HG03575 (cell line): ENCODE measurements around the gene IFT20.
"Not testable (repeated sequence)": the region's sequence is repeated elsewhere in the genome, so short reads cannot be mapped to it uniquely, and the experiment has no call there.

Experiments
- ATAC-seq: cut with Tn5 transposase; IDR thresholded peaks from one replicate; pipeline ENCODE4 v1.9.1; 2021; ENCODE audit not compliant: unreplicated experiment, insufficient number of reproducible peaks, low FRiP score; ENCODE audit errors: extremely low read depth

The IFT20 gene

DNA sequence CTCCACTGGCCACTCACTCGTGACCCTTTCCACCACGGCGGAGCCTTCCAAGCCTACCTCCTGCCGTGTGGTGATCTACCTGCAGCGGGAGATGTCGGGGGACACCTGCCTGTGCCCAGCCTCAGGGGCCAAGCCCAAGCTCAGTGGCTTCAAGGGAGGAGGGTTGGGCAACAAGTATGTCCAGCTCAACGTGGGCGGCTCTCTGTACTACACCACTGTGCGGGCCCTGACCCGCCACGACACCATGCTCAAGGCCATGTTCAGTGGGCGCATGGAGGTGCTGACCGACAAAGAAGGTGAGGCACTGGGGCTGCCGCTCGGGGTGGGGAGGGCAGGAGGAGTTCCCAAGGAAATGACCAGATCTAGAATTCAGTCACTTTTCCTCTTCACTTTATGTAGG is 4.2 kb upstream of the IFT20 start:
- no peak for ATAC-seq

DNA sequence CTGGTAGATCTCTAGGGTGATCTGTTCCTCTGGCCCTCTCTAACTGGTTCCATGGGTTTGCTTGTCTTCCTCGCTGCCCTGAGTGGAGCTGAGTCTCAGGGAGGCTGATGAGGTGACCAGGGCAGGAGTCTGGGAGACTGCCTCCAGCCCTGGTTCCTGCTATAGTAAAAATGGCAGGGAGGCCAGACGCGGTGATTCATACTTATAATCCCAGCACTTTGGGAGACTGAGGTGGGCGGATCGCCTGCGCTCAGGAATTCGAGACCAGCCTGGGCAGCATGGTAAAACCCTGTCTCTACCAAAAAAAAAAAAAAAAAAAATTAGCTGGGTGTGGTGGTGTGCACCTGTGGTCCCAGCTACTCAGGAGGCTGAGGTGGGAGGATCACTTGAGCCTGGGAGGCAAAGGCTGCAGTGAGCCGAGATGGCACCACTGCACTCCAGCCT is 3.5 kb upstream of the IFT20 start:
- not testable (repeated sequence) for ATAC-seq

DNA sequence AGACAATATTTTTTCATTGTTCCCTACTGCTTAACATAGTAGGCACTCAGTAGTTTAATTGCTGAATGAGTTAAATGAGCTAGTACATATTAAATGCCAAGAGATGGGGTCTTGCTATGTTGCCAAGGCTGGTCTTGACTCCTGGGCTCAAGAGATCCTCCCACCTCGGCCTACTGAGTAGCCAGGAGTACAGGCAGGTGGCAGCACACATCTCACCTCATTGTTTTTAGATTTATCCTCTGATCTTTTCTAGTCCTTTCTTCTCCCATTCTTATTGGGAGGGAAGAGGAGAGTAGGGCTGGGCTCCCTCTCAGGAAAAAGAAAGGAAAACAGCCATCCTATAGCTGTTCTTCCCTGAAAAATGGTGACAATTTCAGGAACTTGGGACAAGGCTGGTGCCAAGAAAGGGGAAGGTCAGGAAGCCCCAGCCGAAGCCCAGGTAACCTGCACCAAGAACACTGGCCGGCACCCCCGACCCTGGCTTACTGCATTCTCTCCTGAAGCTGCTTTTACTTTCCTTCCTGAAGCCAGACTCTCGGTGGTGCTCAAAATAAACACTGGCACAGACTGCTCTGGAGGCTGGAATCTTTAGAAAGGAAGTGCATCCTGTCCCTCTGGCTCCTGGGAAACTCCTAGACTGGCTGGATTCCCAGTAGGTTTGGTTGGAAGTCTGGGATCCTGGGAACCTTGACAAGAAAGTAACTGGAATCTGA is 2.9 kb upstream of the IFT20 start:
- ATAC-seq = no peak

DNA sequence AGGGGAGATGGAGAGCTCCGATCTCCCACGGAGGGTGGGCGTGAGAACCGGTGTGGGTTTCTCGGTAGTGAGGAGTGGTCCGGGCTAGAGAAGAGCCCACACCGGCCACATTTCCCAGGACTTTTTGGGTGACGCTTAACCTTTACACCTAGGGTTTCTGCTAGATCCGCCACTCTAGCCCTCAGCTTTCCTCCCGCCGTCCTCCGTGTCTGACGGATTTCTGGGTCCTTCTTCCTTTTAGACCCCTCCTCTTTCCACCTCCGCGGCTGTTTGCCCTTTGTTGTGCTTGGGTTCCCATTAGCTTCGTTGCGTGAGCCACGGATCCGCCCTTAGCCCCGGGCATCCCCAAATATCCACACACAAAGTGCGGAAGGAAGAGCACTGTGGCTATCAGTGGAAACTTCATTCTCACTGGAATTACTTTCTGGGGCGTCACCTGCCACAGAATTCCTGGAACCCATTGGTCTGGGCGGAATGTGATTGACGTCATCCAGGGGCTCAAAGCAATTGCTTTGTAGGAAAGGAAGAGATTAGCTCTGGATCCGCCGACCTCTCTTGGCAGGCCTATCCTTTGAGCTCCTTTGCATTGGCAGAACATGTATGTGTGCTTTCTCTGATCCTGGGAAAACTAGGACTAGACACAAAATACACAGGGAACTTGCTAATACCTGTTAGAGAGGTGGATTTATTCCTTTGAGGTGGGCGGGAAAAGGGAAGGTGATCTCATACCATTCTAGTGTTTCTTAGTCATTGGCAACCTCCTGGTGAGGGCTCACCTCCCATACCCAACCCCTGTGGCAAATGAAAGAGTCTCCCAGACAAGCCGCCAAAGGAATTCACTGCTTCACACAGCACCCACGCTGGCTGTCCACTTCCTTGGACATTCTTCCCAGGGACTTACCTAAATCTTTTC is 943 bp upstream of the IFT20 start:
- no peak for ATAC-seq

DNA sequence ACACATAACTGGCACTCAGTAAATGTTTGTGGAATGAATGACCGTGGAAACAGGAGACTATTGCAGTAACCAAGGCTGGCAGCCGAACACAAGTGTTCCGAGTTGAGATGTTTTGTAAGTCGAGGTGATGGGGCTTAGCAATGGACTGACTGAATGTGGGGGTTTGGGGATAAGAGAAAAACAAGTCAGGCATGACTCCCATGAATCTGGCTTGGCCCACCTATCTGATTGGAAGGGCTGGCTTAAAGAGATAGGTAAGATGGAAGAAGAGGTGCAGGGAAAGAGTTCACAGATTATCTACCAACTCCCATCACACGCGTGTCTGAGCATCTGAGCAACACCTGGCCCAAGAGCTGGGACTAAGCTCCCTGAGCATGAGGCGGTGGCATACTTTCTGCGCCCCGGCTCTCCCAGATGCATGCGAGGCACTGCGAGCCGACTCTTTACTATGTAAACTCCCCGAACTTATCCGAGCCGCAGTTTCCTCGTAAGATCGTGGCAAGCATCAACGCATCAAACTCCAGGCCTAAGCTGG is 539 bp downstream of the IFT20 start:
- ATAC-seq = no peak

DNA sequence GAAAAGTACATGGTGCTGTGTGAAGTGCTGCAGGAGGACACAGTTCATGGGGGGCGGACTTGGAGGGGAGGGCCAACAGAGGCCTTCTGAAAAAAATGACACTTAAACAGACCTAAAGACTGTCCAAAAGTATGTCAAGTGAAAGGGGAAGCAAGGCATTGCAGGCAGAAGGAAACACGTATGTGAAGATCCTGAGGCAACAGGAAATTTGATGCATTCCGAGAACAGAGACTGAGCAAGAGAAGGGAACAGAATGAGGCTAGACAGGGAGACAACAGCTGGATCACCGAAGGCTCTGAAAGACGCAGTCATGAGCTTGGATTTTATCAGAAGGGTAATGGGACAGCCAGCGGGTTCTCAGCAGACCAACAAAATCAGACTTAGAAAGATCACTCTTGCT is 1.1 kb downstream of the IFT20 start:
- ATAC-seq = no peak

DNA sequence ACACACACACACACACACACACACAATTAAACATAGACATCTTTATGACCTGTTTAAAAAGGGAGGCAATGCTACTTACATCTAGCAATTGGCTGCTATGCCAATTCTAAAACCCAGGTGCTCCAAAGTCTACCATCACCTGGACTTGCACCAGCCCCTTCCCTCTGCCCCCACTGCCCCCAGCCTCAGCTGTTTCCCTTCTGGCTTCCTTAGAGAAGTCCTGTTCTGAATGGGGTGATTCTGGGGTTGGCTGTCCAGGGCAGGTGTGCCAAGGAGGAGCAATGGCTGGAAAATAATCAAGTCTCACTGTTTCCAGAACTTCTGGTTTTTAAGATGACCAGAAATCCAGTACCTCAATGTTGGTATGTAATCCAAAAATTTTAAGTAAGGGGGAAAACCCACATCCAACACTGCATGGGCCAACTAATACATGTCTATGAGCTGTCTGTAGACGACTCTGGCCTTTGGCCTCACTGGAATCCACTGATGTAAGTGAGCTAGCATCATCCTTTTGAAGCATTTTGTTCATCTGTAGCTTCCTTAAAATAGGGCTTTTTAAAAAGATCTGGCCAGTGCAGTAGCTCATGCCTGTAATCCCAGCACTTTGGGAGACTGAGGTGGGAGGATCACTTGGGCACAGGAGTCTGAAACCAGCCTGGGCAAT is 2.1 kb downstream of the IFT20 start:
- no peak for ATAC-seq

DNA sequence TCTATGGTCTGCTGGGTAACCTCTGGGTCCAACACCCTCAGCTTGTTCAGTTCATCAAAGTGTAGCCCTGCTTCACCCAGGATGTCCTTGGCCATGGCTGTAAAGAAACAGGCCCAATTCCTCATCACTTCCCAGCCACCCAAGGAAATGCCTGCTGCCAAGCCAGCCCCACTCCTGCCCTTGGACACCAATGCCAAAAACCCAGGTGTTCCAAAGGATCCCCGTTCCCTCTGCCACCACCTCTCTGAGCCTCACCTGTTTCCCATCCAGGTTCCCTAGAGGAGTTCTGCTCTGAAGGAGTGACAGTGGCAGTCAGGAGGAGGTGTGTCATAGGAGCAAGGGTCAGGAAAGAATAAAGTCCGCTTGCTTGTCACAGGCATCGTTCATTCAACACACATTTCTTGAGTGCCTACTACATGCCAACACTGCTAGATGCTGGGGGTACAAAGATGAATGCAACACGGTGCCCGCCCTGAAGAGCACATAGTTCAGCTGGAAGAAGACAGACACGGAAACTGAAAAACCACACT is 3.3 kb downstream of the IFT20 start:
- ATAC-seq = no peak

DNA sequence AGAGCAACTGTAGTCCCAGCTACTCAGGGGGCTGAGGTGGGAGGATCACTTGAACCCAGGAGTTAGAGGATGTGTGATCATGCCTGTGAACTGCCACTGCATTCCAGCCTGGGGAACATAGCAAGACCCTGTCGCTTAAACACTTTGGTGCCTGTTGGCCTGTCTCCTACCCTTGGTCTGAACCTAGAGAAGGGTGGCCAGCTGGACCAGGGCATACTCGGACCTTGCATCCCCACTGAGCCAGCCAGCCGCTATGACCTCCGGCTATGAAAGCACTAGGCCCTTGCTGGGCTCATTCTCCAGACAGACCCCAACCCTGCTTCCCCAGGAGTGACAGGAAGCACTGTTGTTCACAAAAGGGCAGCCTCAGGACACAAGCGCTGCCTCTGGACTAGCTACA is 4.6 kb downstream of the IFT20 start:
- ATAC-seq = no peak

DNA sequence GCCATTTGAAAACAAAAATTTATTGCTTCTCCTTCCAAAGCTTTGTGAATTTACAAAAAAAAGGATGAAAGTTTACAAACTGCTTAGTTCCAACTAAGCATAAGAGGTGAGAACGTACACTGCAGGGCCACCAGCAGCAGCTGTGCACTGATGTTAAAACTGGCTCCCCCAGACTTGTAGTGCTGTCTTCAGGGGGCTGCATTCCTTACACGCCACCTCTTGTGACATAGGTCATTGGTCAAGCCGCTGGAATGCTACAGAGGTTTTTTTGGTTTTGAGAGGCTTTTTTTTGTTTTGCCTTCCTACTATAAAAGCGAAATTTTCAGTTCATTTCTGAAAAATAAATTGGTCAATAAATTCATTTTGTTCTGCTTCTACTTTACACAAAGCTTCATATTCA is 6.9 kb downstream of the IFT20 start:
- ATAC-seq = no peak

DNA sequence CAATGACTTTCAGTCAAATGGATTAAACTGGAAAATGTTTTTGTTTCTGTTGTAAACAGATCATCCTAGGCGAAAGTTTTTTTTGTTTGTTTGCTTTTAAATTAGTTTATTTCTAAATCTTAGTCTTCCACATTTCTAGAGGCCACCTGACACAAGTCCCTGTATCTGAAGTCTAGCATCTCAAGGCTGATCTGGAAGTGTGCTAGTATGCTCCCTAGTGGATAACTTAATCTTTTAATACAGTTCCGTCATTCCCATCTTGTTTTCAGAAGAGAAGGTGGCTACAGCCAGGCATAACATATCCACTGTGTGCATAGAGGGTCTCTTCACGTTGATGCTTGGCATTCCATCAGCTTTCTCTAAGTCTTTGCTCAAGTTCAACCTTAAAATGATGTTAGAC is 7.6 kb downstream of the IFT20 start:
- no peak for ATAC-seq

DNA sequence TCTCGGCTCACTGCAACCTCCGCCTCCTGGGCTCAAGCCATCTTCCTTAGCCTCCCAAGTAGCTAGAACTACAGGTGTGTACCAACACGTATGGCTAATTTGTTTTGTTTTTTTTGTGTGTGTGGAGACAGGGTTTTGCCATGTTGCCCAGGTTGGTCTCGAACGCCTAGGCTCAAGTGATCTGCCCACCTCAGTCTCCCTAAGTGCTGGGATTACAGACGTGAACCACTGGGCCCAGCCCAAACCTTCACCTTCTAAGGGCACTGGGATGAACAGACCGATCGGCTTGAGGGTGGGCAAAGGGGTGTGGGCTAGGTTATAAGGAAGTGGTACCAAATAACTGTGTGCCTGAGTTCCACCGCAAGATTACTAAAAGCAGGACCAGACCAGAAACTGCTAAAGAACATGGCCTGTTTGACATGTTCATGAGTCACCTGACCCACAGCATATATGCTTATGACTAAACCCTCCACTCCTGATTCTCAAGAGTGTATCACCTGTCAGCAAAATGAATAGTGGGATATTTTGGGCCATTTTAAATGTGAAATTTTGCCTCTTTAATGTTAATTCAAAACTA is 8.2 kb downstream of the IFT20 start:
- ATAC-seq = no peak

DNA sequence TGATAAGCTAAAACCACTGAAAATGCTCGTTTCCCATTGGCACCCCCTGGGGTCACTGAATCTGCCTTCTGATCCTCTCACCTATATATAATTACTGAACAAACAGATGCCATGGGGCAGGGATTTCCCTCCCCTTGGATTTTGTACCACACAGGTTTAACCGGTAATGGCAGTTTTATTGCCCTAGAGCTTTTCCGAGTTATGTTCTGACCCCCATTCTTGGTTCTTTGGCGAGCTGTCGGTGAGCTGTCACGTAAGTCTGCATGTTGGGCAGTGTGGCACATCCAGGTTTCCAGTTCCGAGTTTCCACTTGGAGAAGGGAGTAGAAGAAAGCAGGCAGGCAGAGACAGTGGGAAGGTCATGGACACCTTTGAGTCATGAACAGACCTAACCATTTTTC is 9.2 kb downstream of the IFT20 start:
- no peak for ATAC-seq

DNA sequence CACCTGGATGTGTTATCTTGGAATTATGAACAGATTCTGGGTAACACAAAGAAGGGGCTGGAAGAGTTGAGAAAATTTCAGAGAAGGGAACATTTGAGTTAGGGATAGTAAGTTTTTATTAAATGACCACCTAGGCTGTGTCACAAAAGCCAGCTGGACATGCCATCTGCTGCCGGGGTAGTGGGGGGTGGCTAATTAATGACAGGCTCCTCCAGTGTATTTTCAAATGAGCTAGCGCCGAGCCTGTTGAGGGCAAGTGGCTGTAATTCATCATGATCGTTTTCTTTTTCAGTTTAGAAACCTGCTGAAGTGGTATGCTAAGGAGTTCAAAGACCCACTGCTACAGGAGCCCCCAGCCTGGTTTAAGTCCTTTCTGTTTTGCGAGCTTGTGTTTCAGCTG is 10.1 kb downstream of the IFT20 start:
- ATAC-seq = no peak

DNA sequence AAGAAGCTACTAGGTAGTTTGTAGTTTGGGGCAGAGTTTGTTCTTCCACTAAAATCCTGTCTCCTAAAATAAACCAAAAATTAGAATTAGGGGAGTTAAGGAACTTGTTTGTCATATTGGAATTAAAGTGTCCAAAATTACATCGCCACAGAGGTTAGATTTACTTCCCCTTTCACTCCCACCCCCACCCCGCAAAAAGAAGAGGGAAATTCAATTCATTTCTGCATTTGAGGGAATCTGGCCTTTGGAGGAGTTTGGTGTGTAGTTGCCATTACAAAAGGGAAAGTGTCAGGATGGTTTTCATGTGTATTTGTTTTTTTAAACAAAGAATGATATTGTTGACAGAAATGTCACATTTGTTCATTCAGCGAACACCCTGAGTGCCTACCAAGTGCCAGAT is 10.5 kb downstream of the IFT20 start:
- ATAC-seq = no peak

DNA sequence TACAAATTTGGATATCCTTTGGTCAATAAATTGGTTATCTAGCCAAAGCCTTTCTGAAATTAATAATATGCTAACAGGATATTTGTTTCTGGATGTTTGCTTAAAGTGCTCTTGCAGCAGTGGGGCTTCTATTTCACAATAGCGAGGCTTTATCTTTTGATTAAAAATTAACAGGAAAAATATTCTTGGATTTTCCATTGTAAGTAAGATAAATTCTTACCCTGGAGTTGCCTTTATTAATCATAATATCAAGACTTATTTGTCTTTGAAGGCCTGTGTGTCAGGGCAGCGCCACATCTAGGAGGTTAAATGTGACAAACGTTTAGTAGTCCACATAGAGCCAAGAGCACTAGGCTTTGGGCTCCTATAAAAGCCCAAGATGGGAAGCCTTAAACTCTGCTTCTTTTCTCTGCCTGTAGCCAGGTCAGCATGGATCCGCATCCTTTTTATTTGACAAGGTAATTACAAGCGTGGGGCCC is 11.0 kb downstream of the IFT20 start:
- ATAC-seq = no peak

DNA sequence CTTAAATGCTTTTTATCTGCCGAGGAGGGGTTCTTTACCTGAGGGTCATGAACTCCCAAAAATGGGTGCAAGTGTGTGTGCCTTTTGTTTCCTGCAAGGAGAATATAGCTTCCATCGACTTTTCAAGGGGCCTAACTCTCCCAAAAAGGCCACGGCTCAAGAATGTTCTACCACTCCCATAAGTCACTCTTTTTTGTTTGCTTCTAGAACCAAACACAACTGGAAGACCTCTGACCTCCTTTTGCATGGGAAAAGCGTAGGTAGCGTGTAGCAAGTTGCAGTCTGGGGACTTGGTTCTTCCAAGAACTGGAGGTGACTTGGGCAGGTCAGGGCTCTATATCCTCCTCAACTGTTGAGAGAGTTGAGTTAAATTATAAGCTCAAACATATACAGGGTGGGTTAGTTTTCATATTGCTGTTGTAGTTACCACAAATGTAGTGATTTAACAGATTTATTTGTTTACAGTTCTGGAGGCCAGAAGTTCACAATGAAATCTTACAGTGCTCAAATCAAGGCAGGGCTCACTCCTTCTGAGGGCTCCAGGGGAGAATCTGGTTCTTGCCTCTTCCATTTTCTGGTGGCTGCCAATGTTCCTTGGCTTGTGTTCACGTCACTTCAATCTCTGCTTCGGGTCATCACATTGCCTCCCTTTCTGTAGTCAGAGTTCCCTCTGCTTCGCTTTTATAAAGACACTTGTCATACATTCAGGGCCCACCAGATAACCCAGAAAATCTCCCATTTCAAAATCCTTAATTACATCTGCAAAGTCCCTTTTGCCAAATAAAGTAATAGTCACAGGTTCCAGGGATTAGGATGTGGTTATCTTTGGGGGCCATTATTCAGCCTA is 14.8 kb downstream of the IFT20 start:
- ATAC-seq = no peak

DNA sequence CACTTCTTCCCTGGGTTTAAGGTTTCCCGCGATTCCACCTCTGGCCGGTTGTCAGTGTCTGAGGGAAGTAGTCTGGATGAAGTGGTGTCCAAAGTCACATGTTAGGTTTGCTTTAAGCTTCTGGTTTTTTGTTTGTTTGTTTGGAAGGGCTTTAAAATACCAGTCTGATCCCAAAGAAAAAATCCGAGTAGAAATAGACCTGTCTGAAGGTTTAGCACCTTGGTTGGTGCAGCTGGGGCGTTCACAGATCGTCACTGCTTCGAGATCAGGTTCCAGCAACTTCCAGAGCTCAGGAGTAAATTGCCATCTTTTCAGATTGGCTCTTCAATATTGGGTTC is 15.7 kb downstream of the IFT20 start:
- ATAC-seq = no peak
